Kidney (tissue), 14 donors: Measurements from ENCODE around the gene SFTPB. TPM values are rescaled to one million over a fixed set of nuclear protein-coding genes. Genes with fewer than 3 reads are reported as not detected.
"Not testable (repeated sequence)": the region's sequence is repeated elsewhere in the genome, so short reads cannot be mapped to it uniquely, and the experiment has no call there.

Source experiments
- DNase-seq, 5 donors: peaks; one replicate each; pipeline ENCODE4 v3.0.0-alpha.2; 2013 to 2020
- FAIRE-seq: peaks from 2 replicates; lab custom pipeline; 2012; peaks lifted over from hg19 to GRCh38; lab: Jason Lieb, UNC
- H3K27ac ChIP-seq, 2 donors: one replicate each; pipeline ENCODE4 v1.7.0; 2013; ENCODE audit warnings: low read depth in 2 of 2, low read length in 2 of 2, inconsistent platforms in 1 of 2
- H3K27me3 ChIP-seq: one replicate; pipeline ENCODE4 v1.7.1; 2013; ENCODE audit warnings: low read length, inconsistent platforms; ENCODE audit not compliant: control insufficient read depth, insufficient read depth
- H3K36me3 ChIP-seq, 3 donors: one replicate each; pipeline versions ENCODE4 v1.7.0 to v1.7.1; 2013; ENCODE audit warnings: low read length in 3 of 3, control low read depth in 1 of 3, inconsistent platforms in 1 of 3; ENCODE audit not compliant: insufficient read depth in 3 of 3, control insufficient read depth in 2 of 3
- H3K4me1 ChIP-seq, 3 donors: one replicate each; pipeline versions ENCODE4 v1.7.0 to v1.7.1; 2013; ENCODE audit warnings: low read length in 3 of 3, inconsistent platforms in 1 of 3, low read depth in 1 of 3; ENCODE audit not compliant: control insufficient read depth in 2 of 3, insufficient read depth in 2 of 3
- H3K4me3 ChIP-seq, 3 donors: one replicate each; pipeline versions ENCODE4 v1.7.0 to v1.8.1; 2013; ENCODE audit warnings: low read length in 3 of 3, control low read depth in 1 of 3, inconsistent platforms in 1 of 3
- H3K9ac ChIP-seq, 3 donors: one replicate each; pipeline versions ENCODE4 v1.7.0 to v1.7.1; 2013; ENCODE audit warnings: low read length in 3 of 3, control low read depth in 1 of 3, inconsistent platforms in 1 of 3
- H3K9me3 ChIP-seq, 3 donors: one replicate each; pipeline versions ENCODE4 v1.7.0 to v1.7.1; 2013; ENCODE audit warnings: low read length in 3 of 3, control low read depth in 1 of 3, inconsistent platforms in 1 of 3; ENCODE audit not compliant: control insufficient read depth in 2 of 3, insufficient read depth in 1 of 3
- intact Hi-C: fragments of 100-400 bp; cut with DNase I; formaldehyde crosslinking; loops from one replicate; pipeline ENCODE4 v1.11.1; 2022
- polyA plus RNA-seq: library from polyadenylated mRNA; stranded (reverse); fragments of 350-450 nt; fragmentation: Illumina TruSeq; extraction: RNeasy Lipid Tissue Mini Kit (QIAGEN cat#74804); gene quantifications from one replicate; pipeline ENCODE4 v1.2.3, GENCODE V29; 2014; ENCODE audit warnings: low read depth, low replicate concordance; ENCODE audit not compliant: insufficient read depth
- total RNA-seq: library from RNA; stranded (reverse); fragmentation: NEBNext Ultra II Directional; extraction: Animal tissue kit (Norgen Biotek cat#: 25700); gene quantifications from one replicate; pipeline ENCODE4 v1.2.1, GENCODE V29; 2021
- TF ChIP-seq, protein P1 (sequence below): IDR thresholded peaks from 3 replicates; pipeline ENCODE4 v1.5.1; 2012; ENCODE audit warnings: mild to moderate bottlenecking, moderate library complexity, borderline replicate concordance; ENCODE audit not compliant: insufficient read depth; ENCODE audit errors: extremely low read depth
- donor health status: control.
- donor health status: control.
- donor health status: control.
- donor health status: control.
- donor health status: control.
- donor health status: DM: yes; HTN: yes; CAD: no.
- donor health status: Normal renal cell carcinoma (clear cell type).

SFTPB gene
- total and polyA plus RNA-seq, 2 donors from 2014 or later = 0.92 to 1.3 TPM

DNA sequence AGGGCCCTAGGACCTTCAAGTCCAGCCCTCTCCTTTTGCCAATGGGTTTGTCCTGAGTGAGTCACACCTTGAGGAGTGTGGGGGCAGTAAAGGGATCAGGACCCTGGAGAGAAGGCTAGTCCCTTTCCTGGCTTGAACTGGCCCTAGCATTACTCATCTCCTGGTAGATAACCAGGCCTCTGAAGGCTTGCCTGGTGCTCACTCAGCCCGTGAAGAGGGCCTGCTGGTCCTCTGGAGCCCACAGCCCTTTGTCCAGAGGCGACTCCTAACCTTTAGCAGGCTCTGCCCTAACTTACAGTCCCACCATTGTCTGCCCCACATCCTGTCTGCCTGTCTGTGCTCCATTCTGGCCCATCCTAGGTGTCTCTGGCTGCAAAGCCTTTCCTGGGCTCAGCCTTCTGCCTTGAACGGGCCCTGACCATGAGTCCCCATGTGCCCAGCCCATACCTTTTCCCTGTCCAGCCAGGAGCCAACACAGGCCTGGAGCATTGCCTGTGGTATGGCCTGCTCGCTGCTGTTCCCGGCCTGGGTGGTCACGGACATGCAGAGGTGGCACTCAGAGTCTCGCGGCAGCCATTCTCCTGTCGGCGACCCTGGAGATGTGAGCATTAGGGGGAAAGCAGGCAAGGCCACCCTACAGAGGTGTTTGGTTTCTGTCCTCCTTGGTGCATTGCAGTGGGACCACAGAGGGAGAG, 5.0 kb downstream of the SFTPB start:
- intact Hi-C loops = no loop called here
- H3K4me1 ChIP-seq = no peaks in the 10 kb centered on the region
- no peak for DNase-seq

DNA sequence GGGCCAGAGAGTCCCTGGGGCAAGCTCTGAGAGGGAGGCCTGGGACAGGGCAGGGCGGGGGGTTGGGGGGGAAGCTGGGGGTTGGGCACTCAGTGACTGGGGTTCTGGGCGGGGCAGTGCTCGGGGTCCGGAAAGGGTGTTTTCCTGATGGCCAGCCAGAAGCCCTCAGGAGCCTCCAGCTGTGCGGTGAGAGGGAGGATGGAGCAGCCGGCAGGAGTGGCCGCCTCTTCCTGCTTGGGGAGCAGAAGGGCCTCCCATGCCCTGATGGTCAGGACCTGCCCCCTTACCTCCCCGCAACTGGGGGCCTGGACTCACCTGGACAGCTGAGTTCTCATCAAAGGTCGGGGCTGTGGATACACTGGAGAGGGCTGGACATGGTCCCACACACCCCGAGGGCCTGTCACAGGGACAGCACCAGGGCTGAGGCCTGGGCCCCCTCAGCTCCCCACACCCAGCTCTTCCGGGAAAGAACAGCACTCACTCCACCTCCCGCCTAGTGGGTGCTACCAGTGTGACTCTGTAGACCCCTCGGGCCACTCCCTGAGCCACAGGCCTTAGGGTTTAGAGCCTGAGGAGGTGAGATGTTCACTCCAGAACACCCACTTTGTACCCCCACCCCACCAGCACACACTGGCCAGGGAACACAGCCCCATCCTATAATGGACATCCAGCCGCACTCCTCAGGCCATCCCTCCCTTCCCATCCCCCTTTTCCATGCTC, 6.7 kb downstream of the SFTPB start:
- Histone ChIP-seq H3K36me3 (no peaks in the 10 kb centered on the region), H3K4me1 (no peaks in the 10 kb centered on the region), H3K4me3 (no peak overlapping the region), H3K27me3 (no peaks in the 10 kb centered on the region), H3K9ac (no peak overlapping the region), H3K9me3 (no peaks in the 10 kb centered on the region), H3K27ac (no peak overlapping the region)
- TF ChIP-seq, protein P1, sequence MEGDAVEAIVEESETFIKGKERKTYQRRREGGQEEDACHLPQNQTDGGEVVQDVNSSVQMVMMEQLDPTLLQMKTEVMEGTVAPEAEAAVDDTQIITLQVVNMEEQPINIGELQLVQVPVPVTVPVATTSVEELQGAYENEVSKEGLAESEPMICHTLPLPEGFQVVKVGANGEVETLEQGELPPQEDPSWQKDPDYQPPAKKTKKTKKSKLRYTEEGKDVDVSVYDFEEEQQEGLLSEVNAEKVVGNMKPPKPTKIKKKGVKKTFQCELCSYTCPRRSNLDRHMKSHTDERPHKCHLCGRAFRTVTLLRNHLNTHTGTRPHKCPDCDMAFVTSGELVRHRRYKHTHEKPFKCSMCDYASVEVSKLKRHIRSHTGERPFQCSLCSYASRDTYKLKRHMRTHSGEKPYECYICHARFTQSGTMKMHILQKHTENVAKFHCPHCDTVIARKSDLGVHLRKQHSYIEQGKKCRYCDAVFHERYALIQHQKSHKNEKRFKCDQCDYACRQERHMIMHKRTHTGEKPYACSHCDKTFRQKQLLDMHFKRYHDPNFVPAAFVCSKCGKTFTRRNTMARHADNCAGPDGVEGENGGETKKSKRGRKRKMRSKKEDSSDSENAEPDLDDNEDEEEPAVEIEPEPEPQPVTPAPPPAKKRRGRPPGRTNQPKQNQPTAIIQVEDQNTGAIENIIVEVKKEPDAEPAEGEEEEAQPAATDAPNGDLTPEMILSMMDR = no peak
- DNase-seq = peak in 1 of 5 donors; percentile 80
- intact Hi-C loops = no loop called here
- no peak for FAIRE-seq

More for the DNA sequence above, 5.0 kb downstream of the SFTPB start:
- Histone ChIP-seq H3K27ac (no peak overlapping the region), H3K9me3 (no peaks in the 10 kb centered on the region), H3K4me3 (no peak overlapping the region), H3K36me3 (no peaks in the 10 kb centered on the region), H3K9ac (no peak overlapping the region), H3K27me3 (no peaks in the 10 kb centered on the region)
- TF ChIP-seq, protein P1 = no peak
- no peak for FAIRE-seq

DNA sequence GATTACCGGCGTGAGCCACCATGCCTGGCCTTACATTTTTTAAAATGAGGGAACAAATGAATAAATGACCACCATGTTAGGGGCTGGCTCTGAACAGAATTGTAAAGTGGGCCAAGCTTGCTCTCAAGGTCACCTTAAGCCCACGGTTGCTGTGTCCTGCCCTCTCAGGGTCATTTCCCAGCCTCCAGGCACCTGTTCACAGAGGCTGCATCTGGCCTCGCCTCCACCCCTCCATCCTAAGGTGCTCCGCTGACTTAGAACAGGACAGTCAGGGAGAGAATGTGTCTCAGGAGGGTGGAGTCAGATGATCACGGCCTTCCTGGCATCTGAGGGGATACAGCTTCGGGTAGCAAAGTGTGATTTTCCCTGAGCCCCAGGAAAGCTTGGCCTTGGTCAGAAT, 7.3 kb downstream of the SFTPB start:
- DNase-seq (no peak), FAIRE-seq (no peak)
- H3K27me3 ChIP-seq = no peaks in the 10 kb centered on the region
- H3K4me3 ChIP-seq = no peak overlapping the region
- H3K9me3 ChIP-seq = no peaks in the 10 kb centered on the region
- intact Hi-C loops = no loop called here
- no peak overlapping the region for H3K9ac ChIP-seq
- TF ChIP-seq, protein P1 = no peak
- H3K36me3 ChIP-seq = no peaks in the 10 kb centered on the region
- H3K4me1 ChIP-seq = peaks cover 0 to under 1% (median 0%) of the 10 kb centered on the region in 3 donors
- no peak overlapping the region for H3K27ac ChIP-seq

DNA sequence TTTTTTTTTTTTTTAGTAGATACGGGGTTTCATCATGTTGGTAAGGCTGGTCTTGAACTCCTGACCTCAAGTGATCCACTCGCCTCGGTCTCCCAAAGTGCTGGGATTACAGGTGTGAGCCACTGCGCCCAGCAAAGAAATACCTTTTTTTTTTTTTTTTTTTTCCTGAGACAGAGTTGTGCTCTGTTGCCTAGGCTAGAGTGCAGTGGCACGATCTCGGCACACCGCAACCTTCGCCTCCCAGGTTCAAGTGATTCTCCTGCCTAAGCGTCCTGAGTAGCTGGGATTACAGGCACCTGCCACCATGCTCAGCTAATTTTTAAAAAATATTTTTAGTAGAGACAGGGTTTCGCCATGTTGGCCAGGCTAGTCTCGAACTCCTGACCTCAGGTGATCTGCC, 7.7 kb downstream of the SFTPB start:
- FAIRE-seq, H3K4me3 ChIP-seq, DNase-seq, intact Hi-C loops, H3K9me3 ChIP-seq, H3K27ac ChIP-seq, H3K4me1 ChIP-seq, H3K9ac ChIP-seq, H3K27me3 ChIP-seq, H3K36me3 ChIP-seq: not testable (repeated sequence)
